A549 (cell line): Measurements from ENCODE around the gene HOXB5. TPM values are rescaled to one million over a fixed set of nuclear protein-coding genes. Genes with fewer than 3 reads are reported as not detected.

Experiments
- ATAC-seq, 2 experiments: fragments of 200-7000 bp in 1 of 2; fragments of >200 bp in 1 of 2; cut with Nextera tagmentation in 1 of 2; cut with Tn5 transposase in 1 of 2; 3 replicates each; pipeline versions ENCODE4 v1.8.0 to v1.9.1; 2018 to 2020; ENCODE audit warnings: mild to moderate bottlenecking in 1 of 2, moderate library complexity in 1 of 2
- CTCF ChIA-PET: fragments of 300-600 bp; sonication (Branson Sonifier 250); formaldehyde crosslinking; extraction: SDS; loops from one replicate; lab custom pipeline; 2021; ENCODE audit warnings: antibody characterized with exemption, inconsistent platforms; lab: Yijun Ruan, JAX
- POLR2A ChIA-PET: fragments of 350-600 bp; formaldehyde crosslinking; extraction: SDS; loops from one replicate; lab custom pipeline; 2021; ENCODE audit warnings: antibody characterized with exemption, inconsistent platforms; lab: Yijun Ruan, JAX
- DNase-seq, 2 experiments: peaks; one replicate each; pipeline versions ENCODE4 v3.0.0 to v3.0.0-alpha.2; 2011 to 2016; ENCODE audit warnings: low read depth in 1 of 2, low spot score in 1 of 2
- FAIRE-seq: peaks from 2 replicates; lab custom pipeline; 2011; peaks lifted over from hg19 to GRCh38; lab: Jason Lieb, UNC
- H3K27ac ChIP-seq, 2 experiments: fragments of >200 bp; sonication (Bioruptor Twin); formaldehyde crosslinking; 3 replicates each; pipeline ENCODE4 v1.5.1; 2016 to 2017
- H3K4me1 ChIP-seq: fragments of >200 bp; sonication (Bioruptor Twin); formaldehyde crosslinking; 3 replicates; pipeline ENCODE4 v1.6.1; 2016
- H3K4me2 ChIP-seq: fragments of >200 bp; sonication (Bioruptor Twin); formaldehyde crosslinking; 3 replicates; pipeline ENCODE4 v1.6.1; 2016
- H3K4me3 ChIP-seq: fragments of >200 bp; sonication (Bioruptor Twin); formaldehyde crosslinking; 3 replicates; pipeline ENCODE4 v1.5.1; 2016
- H3K9me3 ChIP-seq: fragments of >200 bp; sonication (Bioruptor Twin); formaldehyde crosslinking; 3 replicates; pipeline ENCODE4 v1.6.1; 2016
- CBX2 ChIP-seq: fragments of 200-600 bp; sonication (generic); IDR thresholded peaks from 2 replicates; pipeline ENCODE4 v1.6.1; 2016; ENCODE audit warnings: low read depth, mild to moderate bottlenecking, borderline replicate concordance
- CEBPB ChIP-seq, 2 experiments: fragments of >200 bp in 1 of 2; sonication (Bioruptor Twin) in 1 of 2; formaldehyde crosslinking in 1 of 2; IDR thresholded peaks; 2 replicates each; pipeline ENCODE4 v1.6.1; 2012 to 2016
- CHD2 ChIP-seq: fragments of 150-350 bp; IDR thresholded peaks from 2 replicates; pipeline ENCODE4 v1.6.1; 2014; ENCODE audit warnings: low read length; ENCODE audit not compliant: partially characterized antibody
- CHD4 ChIP-seq: fragments of 200-600 bp; sonication (generic); IDR thresholded peaks from 2 replicates; pipeline ENCODE4 v1.6.1; 2016; ENCODE audit warnings: antibody characterized with exemption, mild to moderate bottlenecking, borderline replicate concordance
- E2F6 ChIP-seq: IDR thresholded peaks from 2 replicates; pipeline ENCODE4 v1.6.1; 2012; ENCODE audit warnings: low read depth, borderline replicate concordance
- HEYL ChIP-seq: fragments of 250-450 bp; sonication (Bioruptor Pico); IDR thresholded peaks from 2 replicates; pipeline ENCODE4 v1.8.0; 2021; ENCODE audit warnings: mild to moderate bottlenecking, moderate library complexity
- HOXB5 ChIP-seq: fragments of 250-450 bp; sonication (Bioruptor Pico); IDR thresholded peaks from 2 replicates; pipeline ENCODE4 v1.5.0; 2020; ENCODE audit warnings: mild to moderate bottlenecking, moderate library complexity
- JUN ChIP-seq, 2 experiments: fragments of >200 bp; sonication (Bioruptor Twin); formaldehyde crosslinking; IDR thresholded peaks; 2 replicates in 1 of 2; 3 replicates in 1 of 2; pipeline ENCODE4 v1.6.1; 2016 to 2017
- JUNB ChIP-seq: fragments of >200 bp; sonication (Bioruptor Twin); formaldehyde crosslinking; IDR thresholded peaks from 2 replicates; pipeline ENCODE4 v1.6.1; 2016
- MAFK ChIP-seq: fragments of 450-650 bp; IDR thresholded peaks from 2 replicates; pipeline ENCODE4 v1.6.1; 2014; ENCODE audit not compliant: partially characterized antibody
- NFE2L2 ChIP-seq: fragments of 150-350 bp; conservative IDR thresholded peaks from 2 replicates; pipeline ENCODE4 v1.6.1; 2014; ENCODE audit warnings: low read length
- NPAS2 ChIP-seq: fragments of 250-450 bp; sonication (Bioruptor Pico); IDR thresholded peaks from 2 replicates; pipeline ENCODE4 v1.8.0; 2022; ENCODE audit warnings: mild to moderate bottlenecking, moderate library complexity, borderline replicate concordance
- PHF8 ChIP-seq: fragments of 200-600 bp; sonication (generic); IDR thresholded peaks from 2 replicates; pipeline ENCODE4 v1.6.1; 2016; ENCODE audit warnings: low read depth, mild to moderate bottlenecking, antibody characterized with exemption, moderate library complexity, borderline replicate concordance
- POLR2AphosphoS2 ChIP-seq: conservative IDR thresholded peaks from 2 replicates; pipeline ENCODE4 v1.6.1; 2012; ENCODE audit warnings: low read length, improper control_type of control experiment, inconsistent platforms
- RAD21 ChIP-seq, 2 experiments: fragments of >200 bp in 1 of 2; sonication (Bioruptor Twin) in 1 of 2; formaldehyde crosslinking in 1 of 2; IDR thresholded peaks in 1 of 2; conservative IDR thresholded peaks in 1 of 2; 2 replicates in 1 of 2; 3 replicates in 1 of 2; pipeline ENCODE4 v1.6.1; 2012 to 2018; ENCODE audit warnings: inconsistent platforms in 1 of 2
- RCOR1 ChIP-seq: fragments of 150-350 bp; IDR thresholded peaks from 2 replicates; pipeline ENCODE4 v1.6.1; 2014; ENCODE audit warnings: antibody characterized with exemption, low read length, low read depth
- TFCP2L1 ChIP-seq: fragments of 250-450 bp; sonication (Bioruptor Pico); IDR thresholded peaks from 2 replicates; pipeline ENCODE4 v1.5.0; 2021; ENCODE audit warnings: mild to moderate bottlenecking
- USF2 ChIP-seq: fragments of 450-650 bp; IDR thresholded peaks from 2 replicates; pipeline ENCODE4 v1.6.1; 2014; ENCODE audit warnings: antibody characterized with exemption
- ZC3H11A ChIP-seq: fragments of 450-650 bp; IDR thresholded peaks from 2 replicates; pipeline ENCODE4 v1.6.1; 2014; ENCODE audit warnings: antibody characterized with exemption, mild to moderate bottlenecking
- ZNF302 ChIP-seq: fragments of 250-450 bp; sonication (Bioruptor Pico); IDR thresholded peaks from 2 replicates; pipeline ENCODE4 v1.9.0; 2021; ENCODE audit warnings: inconsistent platforms, mild to moderate bottlenecking, moderate library complexity
- WGBS: methylation state at CpG from one replicate; pipeline ENCODE4 v1.1.6; 2017; ENCODE audit errors: missing lambda C conversion rate; 5-methylcytosine and 5-hydroxymethylcytosine counted together
- polyA plus RNA-seq, 4 experiments: library from polyadenylated mRNA; depleted of rRNA in 3 of 4; stranded (reverse); fragments of >200 nt; fragmentation: RNase III in 1 of 4; extraction: RNeasy Plus Mini Kit Qiagen cat#74134 plus additional on column Dnase treatment in 1 of 4; gene quantifications; 2 replicates in 3 of 4; 3 replicates in 1 of 4; pipeline ENCODE4 v1.2.3, GENCODE V29; 2011 to 2017
- TF ChIP-seq, protein P1 (sequence below): IDR thresholded peaks from 2 replicates; pipeline ENCODE4 v1.6.1; 2012
- TF ChIP-seq, protein P2 (sequence below): fragments of 250-450 bp; sonication (Bioruptor Pico); IDR thresholded peaks from 2 replicates; pipeline ENCODE4 v1.5.0; 2020; ENCODE audit warnings: low read depth, mild to moderate bottlenecking, moderate library complexity
- TF ChIP-seq, protein P3 (sequence below): fragments of >200 bp; sonication (Bioruptor Twin); formaldehyde crosslinking; IDR thresholded peaks from 2 replicates; pipeline ENCODE4 v1.6.1; 2016

The HOXB5 gene
- polyA plus RNA-seq, 2 of the 4 experiments (the other 2 are of a cell fraction): 2.5 to 3.0 TPM

DNA sequence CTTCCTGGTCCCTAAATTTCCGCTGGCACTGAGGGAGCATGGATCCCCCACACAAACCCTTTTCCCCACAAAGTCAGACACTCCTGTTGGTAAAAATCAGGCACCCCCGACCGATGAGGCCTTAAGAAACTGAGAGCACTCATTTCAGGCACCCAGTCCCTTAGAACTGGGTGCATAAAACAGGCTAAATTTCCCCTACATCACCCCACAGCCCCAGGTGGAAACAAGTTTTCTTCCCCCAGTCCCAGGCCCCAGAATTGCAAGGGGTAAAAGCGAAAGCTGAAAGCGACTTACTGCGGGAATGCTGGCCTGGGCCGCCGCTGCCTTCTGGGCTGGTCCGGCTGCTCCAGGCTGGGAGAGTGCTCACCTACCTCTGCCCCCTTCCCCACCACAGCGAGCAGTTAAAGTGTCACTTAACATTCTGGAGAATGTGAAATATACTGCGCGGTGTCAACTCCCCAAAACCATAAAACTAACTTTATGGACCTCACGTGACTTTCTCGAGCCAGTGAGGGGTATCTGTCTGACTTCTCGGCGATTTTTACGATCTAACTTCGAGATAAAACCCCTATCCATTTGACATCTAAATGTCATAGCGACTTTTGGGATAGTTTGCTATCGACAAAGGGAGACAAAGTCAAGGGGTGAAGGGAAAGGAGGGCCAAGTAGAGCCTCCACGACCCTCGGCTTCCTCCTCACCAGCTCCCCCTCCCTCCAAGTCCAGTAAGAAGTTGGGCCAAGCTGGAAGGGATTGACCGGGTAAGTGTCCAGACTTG is 3.6 kb downstream of the HOXB5 start, which contains the start of gene HOXB3:
Gene HOXB3 (minus strand): TSS at position 411 of the 776 bp plus-strand sequence. CDS start 37,767 bp downstream, outside the sequence.
- Histone ChIP-seq H3K27ac (no peak within 1 kb of the TSS), H3K4me3 (no peak within 1 kb of the TSS), H3K4me1 (peaks cover 21% of the 10 kb centered on the region), H3K9me3 (no peaks in the 10 kb centered on the region), H3K4me2 (no peak within 1 kb of the TSS)
- 89% methylated on average over 23 of the region's 23 CpGs for WGBS
- no peak for ATAC-seq
- POLR2A ChIA-PET: no interaction called here
- TF ChIP-seq E2F6 (no peak), CBX2 (no peak), NFE2L2 (no peak), CHD4 (no peak), JUNB (no peak), MAFK (no peak), ZNF302 (CRISPR knock-in tag) (no peak), USF2 (no peak), HEYL (CRISPR knock-in tag) (no peak), CEBPB (IDR thresholded peaks at IDR 0.05) (no peak), HOXB5 (CRISPR knock-in tag) (no peak)
- TF ChIP-seq, protein P1, sequence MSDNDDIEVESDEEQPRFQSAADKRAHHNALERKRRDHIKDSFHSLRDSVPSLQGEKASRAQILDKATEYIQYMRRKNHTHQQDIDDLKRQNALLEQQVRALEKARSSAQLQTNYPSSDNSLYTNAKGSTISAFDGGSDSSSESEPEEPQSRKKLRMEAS: no peak
- TF ChIP-seq, protein P2, sequence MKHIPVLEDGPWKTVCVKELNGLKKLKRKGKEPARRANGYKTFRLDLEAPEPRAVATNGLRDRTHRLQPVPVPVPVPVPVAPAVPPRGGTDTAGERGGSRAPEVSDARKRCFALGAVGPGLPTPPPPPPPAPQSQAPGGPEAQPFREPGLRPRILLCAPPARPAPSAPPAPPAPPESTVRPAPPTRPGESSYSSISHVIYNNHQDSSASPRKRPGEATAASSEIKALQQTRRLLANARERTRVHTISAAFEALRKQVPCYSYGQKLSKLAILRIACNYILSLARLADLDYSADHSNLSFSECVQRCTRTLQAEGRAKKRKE (CRISPR knock-in tag): no peak
- DNase-seq: no peak
- CTCF ChIA-PET: interaction anchor here (0.7 to 5.9 kb wide), 10 partner anchors 103 to 375 kb away, joined by 3 to 64 read pairs (median 6); no protein-coding TSS in a partner anchor
- FAIRE-seq: no peak

DNA sequence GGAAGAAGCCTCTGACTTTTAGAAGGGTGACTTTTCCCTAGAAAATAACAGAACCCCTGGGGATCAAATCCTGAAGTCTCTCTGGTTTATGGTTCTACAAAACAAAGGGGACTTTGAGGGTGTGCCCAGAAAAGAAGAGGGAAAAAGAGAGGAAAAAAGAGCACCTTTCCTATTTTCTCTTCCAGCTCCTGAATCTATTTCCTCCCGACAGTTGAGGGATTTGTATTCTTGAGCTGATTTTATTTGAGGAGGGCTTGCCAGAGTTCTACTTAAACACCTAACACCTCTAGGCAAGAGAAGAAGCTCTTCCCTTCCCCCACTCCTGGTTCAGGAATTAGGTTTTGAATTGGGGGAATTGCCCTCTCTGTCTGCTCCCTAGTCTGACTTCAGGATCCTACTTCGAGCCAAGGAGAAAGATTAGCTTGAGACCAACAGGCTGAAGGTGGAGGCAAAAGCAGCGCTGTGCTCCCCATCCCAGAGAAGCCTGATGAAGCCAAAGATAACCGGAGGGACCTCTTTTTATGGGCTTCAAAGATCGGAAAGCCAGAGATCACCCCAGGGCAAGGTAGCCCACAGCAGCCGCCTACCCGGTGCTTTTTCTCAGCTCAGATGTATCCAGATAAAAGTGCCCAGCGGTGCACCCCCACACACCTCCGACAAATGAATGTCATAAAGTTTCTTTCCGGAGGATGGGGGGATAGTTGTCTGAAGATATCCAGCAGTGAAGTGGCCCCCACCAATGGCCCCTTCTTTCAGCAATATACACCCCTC is 4.3 kb downstream of the HOXB5 start:
- DNase-seq: no peak
- no peak for TF ChIP-seq ZC3H11A
- TF ChIP-seq CHD2: no peak
- 0 out of 2 replicates have a peak, but pooled peaks have one; percentile 25 for TF ChIP-seq TFCP2L1 (CRISPR knock-in tag)
- ChIA-PET CTCF (interaction anchor here (0.7 to 5.9 kb wide), 12 partner anchors 100 to 435 kb away, joined by 3 to 64 read pairs (median 6); no protein-coding TSS in a partner anchor), POLR2A (interaction anchor here (0.6 kb wide), 1 partner anchor 15 kb away, joined by 6 read pairs; no protein-coding TSS in a partner anchor)
- WGBS: 92% methylated on average over 10 of the region's 10 CpGs
- Histone ChIP-seq H3K4me3 (no peak overlapping the region), H3K4me1 (peaks cover 24% of the 10 kb centered on the region), H3K9me3 (no peaks in the 10 kb centered on the region), H3K27ac (no peak overlapping the region), H3K4me2 (no peak overlapping the region)
- no peak for FAIRE-seq
- ATAC-seq: no peak

DNA sequence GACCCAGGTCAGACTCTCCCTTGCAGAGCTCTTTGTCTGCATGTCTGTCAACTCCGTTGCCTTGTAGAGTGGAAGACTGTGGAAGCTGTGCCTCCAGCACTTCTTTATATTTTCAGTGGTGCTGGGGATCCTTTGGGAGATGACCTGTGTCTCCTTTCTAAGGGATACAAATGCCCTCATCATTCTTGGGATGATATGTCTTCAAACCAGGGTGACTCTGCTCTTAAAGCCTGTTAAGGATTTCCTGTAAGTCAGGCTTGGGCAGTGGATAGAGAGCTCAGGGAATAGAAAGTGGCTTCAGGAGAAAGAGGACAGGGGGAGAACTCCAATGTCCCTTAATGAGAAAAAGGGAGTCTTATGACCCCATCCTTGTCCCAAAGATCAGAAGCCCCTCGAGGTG is 5.1 kb downstream of the HOXB5 start:
- Histone ChIP-seq H3K9me3 (no peaks in the 10 kb centered on the region), H3K27ac (no peak overlapping the region), H3K4me3 (no peak overlapping the region), H3K4me2 (no peak overlapping the region), H3K4me1 (peaks cover 21% of the 10 kb centered on the region)
- CTCF ChIA-PET: interaction anchor here (0.7 to 3.5 kb wide), 17 partner anchors 25 to 434 kb away, joined by 3 to 19 read pairs (median 4); no protein-coding TSS in a partner anchor
- DNase-seq (no peak), FAIRE-seq (no peak), ATAC-seq (no peak)
- POLR2A ChIA-PET: interaction anchor here (1.2 kb wide), 1 partner anchor 16 kb away, joined by 3 read pairs; no protein-coding TSS in a partner anchor
- TF ChIP-seq POLR2AphosphoS2 (no peak), ZNF302 (CRISPR knock-in tag) (no peak), E2F6 (no peak), RAD21 (conservative IDR thresholded peaks at IDR 0.05 in 1 of 2, IDR thresholded peaks at IDR 0.05 in 1 of 2) (no peak), PHF8 (no peak), JUN (IDR thresholded peaks at IDR 0.05) (no peak), HOXB5 (CRISPR knock-in tag) (no peak), ZC3H11A (no peak), RCOR1 (no peak), NPAS2 (CRISPR knock-in tag) (no peak)
- TF ChIP-seq, protein P3, sequence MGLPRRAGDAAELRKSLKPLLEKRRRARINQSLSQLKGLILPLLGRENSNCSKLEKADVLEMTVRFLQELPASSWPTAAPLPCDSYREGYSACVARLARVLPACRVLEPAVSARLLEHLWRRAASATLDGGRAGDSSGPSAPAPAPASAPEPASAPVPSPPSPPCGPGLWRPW: no peak
- WGBS: 61% methylated on average over 2 of the region's 2 CpGs
